Naive B cell (primary cell): Measurements from ENCODE around the gene EVA1A. TPM values are rescaled to one million over a fixed set of nuclear protein-coding genes. Genes with fewer than 3 reads are reported as not detected.

Experiments
- ATAC-seq, 2 donors: fragments of 150-1000 bp; cut with Tn5 transposase; 2 replicates each; pipeline ENCODE4 v1.10.0; 2021; ENCODE audit warnings: low read depth in 2 of 2, mild to moderate bottlenecking in 2 of 2, moderate library complexity in 2 of 2
- DNase-seq: peaks from one replicate; pipeline ENCODE4 v3.0.0; 2022
- H3K27ac Mint-ChIP-seq, 6 donors: one replicate each; pipeline ENCODE4 v1.8.0; 2020 to 2022; ENCODE audit warnings: mild to moderate bottlenecking in 6 of 6, mixed read lengths in 6 of 6, moderate library complexity in 5 of 6, inconsistent platforms in 2 of 6
- H3K27me3 Mint-ChIP-seq, 3 donors: one replicate each; pipeline ENCODE4 v1.8.0; 2021 to 2022; ENCODE audit warnings: mixed read lengths in 3 of 3, mild to moderate bottlenecking in 1 of 3
- H3K36me3 Mint-ChIP-seq, 2 donors: one replicate each; pipeline ENCODE4 v1.8.0; 2020 to 2022; ENCODE audit warnings: mixed read lengths in 2 of 2, inconsistent platforms in 1 of 2, mild to moderate bottlenecking in 1 of 2
- H3K4me1 Mint-ChIP-seq, 3 donors: one replicate each; pipeline ENCODE4 v1.8.0; 2020 to 2022; ENCODE audit warnings: mixed read lengths in 3 of 3, inconsistent platforms in 1 of 3, mild to moderate bottlenecking in 1 of 3, moderate library complexity in 1 of 3
- H3K4me3 Mint-ChIP-seq, 8 donors: one replicate each; pipeline ENCODE4 v1.8.0; 2020 to 2022; ENCODE audit warnings: mild to moderate bottlenecking in 8 of 8, mixed read lengths in 8 of 8, moderate library complexity in 8 of 8, inconsistent platforms in 2 of 8
- H3K9me3 Mint-ChIP-seq, 7 donors: one replicate each; pipeline ENCODE4 v1.8.0; 2020 to 2022; ENCODE audit warnings: mixed read lengths in 7 of 7, mild to moderate bottlenecking in 5 of 7, inconsistent platforms in 2 of 7, moderate library complexity in 1 of 7
- polyA plus RNA-seq, 6 donors: library from polyadenylated mRNA; unstranded; fragments of 300-500 nt; fragmentation: Illumina TruSeq; gene quantifications; one replicate each; pipeline ENCODE4 v1.2.3, GENCODE V29; 2021; ENCODE audit warnings: low read depth in 6 of 6

Gene EVA1A
- polyA plus RNA-seq, 6 donors from 2014 or later, result 0.27 TPM; not detected in 5

DNA sequence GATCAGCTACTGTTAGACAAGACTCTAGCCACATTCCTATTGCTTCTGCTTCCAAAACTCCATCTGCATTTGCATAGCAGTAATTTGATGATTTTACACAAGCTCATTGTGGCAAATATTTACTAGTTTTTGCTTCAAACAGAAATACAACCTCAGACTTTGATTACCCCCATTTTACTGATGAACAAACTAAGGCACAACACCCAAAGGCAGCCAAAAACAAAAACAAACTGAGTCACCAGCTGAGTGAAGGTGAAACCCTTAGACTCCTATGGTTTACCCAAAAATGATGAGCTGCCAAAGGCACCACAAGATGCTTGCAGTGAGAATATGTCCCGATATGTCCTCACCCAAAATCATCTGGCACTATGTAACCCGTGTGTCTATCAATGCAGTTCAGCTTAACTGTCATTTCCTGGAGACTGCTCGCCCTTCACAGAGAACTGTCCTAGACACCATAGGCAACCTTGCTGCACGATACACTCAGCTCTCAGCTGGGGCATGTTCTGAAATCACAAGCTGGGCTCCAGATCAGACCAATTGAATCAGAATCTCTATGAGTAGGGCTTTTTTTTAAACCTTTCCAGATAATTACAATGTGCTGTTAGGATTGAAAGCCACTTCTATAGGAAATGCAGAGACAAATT, 4.1 kb upstream of the EVA1A start:
- Mint-ChIP-seq H3K27me3 (peaks cover 45 to 58% (median 56%) of the 10 kb centered on the region in 3 donors), H3K36me3 (peaks cover 0 to 9% of the 10 kb centered on the region in 2 donors), H3K9me3 (peaks cover 0 to 7% (median under 1%) of the 10 kb centered on the region in 7 donors), H3K4me3 (no peak overlapping the region), H3K27ac (no peak overlapping the region), H3K4me1 (peaks cover 10 to 15% (median 11%) of the 10 kb centered on the region in 3 donors)
- no peak for ATAC-seq
- DNase-seq, result no peak

DNA sequence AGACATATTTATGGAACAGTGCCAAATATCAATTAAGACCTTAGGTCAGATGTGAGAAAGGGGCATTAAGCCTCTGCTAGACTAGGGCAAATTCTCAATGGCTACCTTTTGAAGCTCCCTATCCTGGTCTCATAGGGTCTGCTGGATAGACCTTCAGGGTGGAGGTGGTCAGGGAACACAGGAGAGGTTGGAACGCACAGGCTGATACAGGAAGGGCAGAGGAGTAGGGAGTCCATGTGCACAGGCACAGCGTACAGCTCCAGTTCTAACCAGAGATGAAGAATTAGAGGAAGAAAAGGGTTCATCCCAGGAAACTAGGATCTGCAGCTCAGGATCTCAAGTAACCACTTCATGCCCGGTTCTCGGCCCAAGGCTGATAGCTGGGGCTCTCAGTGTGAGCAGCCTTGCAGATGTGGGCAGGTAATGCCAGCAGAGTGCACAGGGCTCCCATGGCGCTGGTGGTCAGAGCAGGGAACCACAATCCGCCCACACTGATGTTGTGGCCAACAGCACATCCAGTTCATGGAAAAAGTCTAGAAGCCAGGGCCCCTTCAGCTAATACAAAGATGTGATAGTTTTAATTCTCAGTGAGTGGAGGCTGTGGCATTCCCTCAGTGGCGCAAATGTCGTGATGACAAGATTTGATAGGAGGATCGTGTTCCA, 3.4 kb upstream of the EVA1A start:
- ATAC-seq (no peak), DNase-seq (no peak)
- H3K4me3 Mint-ChIP-seq, result no peak overlapping the region
- peaks cover 0 to 1% (median 0%) of the 10 kb centered on the region in 7 donors for H3K9me3 Mint-ChIP-seq
- H3K27ac Mint-ChIP-seq, result no peak overlapping the region
- H3K4me1 Mint-ChIP-seq, result peaks cover 11 to 20% (median 12%) of the 10 kb centered on the region in 3 donors
- peaks cover 41 to 58% (median 52%) of the 10 kb centered on the region in 3 donors for H3K27me3 Mint-ChIP-seq
- peaks cover 0 to 3% of the 10 kb centered on the region in 2 donors for H3K36me3 Mint-ChIP-seq

DNA sequence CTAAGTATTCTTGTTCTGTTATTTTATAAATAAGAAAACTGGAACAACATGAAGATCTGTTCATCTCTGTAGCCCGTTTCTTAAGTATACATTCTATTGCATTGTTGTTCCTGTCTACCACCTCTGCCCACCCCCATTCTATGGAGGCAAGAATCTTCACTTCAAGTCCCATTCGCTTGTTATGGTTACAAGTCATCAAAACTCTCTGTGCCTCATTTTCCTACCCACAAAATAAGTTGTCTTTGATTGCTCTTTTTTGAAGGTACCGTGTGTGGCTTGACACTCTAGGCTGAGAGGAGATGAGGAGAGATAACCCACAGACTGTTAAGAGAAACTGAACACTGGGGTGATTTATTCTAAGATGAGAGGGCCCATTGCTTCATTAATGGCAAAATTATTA, 2.9 kb upstream of the EVA1A start:
- peaks cover 0 to 1% (median 0%) of the 10 kb centered on the region in 7 donors for H3K9me3 Mint-ChIP-seq
- H3K4me1 Mint-ChIP-seq, result peaks cover 11 to 21% (median 12%) of the 10 kb centered on the region in 3 donors
- no peak overlapping the region for H3K27ac Mint-ChIP-seq
- no peaks in the 10 kb centered on the region for H3K36me3 Mint-ChIP-seq
- peaks cover 46 to 58% (median 50%) of the 10 kb centered on the region in 3 donors for H3K27me3 Mint-ChIP-seq
- DNase-seq (no peak), ATAC-seq (no peak)
- no peak overlapping the region for H3K4me3 Mint-ChIP-seq

DNA sequence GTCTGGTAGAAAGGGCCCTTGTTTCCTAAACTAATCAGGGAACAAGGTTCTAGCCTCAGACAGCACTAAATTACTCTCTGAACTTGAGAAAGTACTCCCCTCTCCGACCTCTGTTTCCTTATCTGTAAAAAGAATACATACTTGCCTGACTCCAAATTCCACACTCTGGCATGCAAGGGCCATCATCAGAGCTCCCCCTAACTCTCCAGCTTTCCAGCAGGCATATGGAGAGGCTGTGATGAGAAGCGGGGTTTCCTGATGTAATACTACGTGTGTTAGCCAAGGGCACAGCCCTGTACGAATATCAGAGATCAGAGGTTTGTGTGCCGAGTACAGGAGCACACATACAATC, 1.8 kb upstream of the EVA1A start:
- no peak for DNase-seq
- H3K27me3 Mint-ChIP-seq, result peaks cover 52 to 62% (median 54%) of the 10 kb centered on the region in 3 donors
- H3K27ac Mint-ChIP-seq, result no peak overlapping the region
- peaks cover 0 to 1% (median 0%) of the 10 kb centered on the region in 7 donors for H3K9me3 Mint-ChIP-seq
- peaks cover 11 to 21% (median 12%) of the 10 kb centered on the region in 3 donors for H3K4me1 Mint-ChIP-seq
- no peaks in the 10 kb centered on the region for H3K36me3 Mint-ChIP-seq
- H3K4me3 Mint-ChIP-seq, result no peak overlapping the region
- ATAC-seq, result no peak

DNA sequence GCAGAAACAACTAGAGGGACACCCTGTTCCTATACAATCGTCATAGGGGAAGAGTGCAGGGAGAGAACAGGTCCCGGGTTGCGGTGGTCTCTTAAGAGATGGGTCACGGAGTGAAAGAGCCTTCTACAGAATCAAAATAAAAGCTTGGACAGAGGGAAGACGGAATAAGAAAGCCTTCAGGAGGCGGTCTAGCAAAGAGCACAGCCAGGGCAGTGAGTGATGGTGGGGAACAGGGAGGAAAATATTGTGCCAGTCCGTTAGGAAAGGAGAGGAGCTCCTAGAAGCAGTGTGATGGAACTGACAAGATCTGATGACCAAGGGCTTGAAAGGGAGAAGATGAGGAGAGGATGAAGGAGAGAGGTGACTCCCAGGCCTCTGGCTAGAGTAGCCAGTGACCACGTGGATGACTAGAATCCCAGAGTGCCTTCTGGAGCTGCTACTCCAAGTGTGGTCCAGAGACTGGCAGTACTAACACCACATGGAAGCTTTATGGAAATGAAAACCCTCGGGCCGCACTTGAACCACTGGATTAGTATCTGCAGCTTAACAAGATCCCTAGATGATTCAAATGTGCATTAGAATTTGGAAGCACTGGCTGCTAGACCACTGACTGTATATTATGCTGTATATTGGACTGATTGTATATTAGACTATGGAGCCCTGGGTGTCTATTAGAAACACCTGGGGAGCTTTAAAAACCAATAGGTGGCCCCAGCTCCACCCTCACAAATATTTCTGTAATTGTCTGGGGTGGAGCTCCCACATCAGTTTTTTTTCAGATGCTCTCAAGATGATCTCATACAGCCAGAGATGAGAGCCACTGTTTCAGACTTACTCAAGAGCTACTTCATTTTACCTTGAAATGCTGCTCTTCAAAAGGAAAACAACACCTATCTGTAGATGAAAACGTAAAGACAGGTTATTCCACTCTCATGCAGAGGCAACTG, 1.1 kb upstream of the EVA1A start:
- Mint-ChIP-seq H3K36me3 (no peaks in the 10 kb centered on the region), H3K4me3 (peak overlapping the region in 7 of 8 donors; percentile 1 to 91 (median 74)), H3K9me3 (peaks cover 0 to 1% (median 0%) of the 10 kb centered on the region in 7 donors), H3K27me3 (peaks cover 51 to 62% (median 54%) of the 10 kb centered on the region in 3 donors), H3K27ac (no peak overlapping the region), H3K4me1 (peaks cover 11 to 21% (median 12%) of the 10 kb centered on the region in 3 donors)
- ATAC-seq (no peak), DNase-seq (no peak)

DNA sequence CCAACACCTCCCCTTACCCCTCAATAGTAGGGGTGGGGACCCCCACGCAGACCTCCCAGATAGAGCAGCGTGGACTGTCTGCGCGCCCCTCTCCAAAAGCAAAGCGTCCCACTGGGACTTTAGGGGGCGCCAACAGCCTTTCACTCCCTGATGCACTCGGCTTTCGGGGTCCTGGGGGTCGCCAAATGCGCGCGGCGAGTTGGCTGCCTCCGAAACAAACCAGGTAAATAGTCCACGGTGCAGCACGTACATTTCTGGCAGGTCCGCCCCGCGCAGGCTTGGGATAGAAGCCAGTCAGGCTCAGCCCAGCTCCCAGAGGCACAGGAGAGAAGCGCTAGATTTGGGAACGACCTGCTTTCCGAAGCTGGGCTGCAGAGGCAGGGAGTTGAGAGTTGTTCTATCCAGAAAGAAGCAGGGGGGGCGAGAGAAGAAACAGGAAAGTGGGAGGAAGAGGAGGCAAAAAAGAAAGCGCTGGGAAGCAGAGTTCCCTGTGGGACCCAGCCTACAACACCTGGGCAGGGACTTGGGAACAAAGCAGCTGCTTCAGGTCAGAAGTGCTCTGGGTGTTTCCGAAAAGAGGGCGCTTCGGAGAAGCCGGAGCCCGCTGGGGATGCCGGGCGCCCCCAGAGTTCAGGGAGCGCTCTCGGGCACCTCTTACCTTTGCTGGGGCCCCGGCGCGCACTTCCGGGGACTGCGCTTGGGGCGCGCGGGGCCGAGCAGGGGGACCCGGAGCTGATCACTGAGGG, 544 bp downstream of the EVA1A start:
- Mint-ChIP-seq H3K4me3 (peak overlapping the region in 7 of 8 donors; percentile 30 to 90 (median 58)), H3K9me3 (peaks cover 0 to 1% (median 0%) of the 10 kb centered on the region in 7 donors), H3K27ac (no peak overlapping the region), H3K4me1 (peaks cover 11 to 21% (median 12%) of the 10 kb centered on the region in 3 donors), H3K27me3 (peaks cover 47 to 65% (median 53%) of the 10 kb centered on the region in 3 donors), H3K36me3 (no peaks in the 10 kb centered on the region)
- DNase-seq (no peak), ATAC-seq (no peak)

DNA sequence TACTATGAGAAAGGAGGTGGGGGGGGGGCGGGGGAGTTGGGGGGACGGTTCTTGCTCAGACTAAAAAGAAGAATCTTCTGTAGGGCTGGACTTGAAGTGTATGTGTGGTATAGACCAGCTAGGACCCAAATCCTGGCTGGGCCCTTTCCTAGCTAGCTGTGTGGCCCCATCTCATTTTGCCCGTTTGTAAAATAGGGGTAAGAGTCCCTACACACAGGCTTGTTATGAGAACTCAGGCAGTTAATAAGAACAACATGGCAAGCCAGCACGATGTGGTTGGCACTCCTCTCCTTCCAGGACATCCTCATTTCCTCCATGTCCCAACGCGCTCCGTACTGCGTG, 1.1 kb downstream of the EVA1A start:
- H3K4me1 Mint-ChIP-seq, result peaks cover 11 to 21% (median 12%) of the 10 kb centered on the region in 3 donors
- peak overlapping the region in 5 of 8 donors; percentile 30 to 90 (median 68) for H3K4me3 Mint-ChIP-seq
- H3K27me3 Mint-ChIP-seq, result peaks cover 45 to 70% (median 53%) of the 10 kb centered on the region in 3 donors
- no peak for ATAC-seq
- H3K27ac Mint-ChIP-seq, result no peak overlapping the region
- peaks cover 0 to 1% (median 0%) of the 10 kb centered on the region in 7 donors for H3K9me3 Mint-ChIP-seq
- DNase-seq, result no peak
- H3K36me3 Mint-ChIP-seq, result no peaks in the 10 kb centered on the region

DNA sequence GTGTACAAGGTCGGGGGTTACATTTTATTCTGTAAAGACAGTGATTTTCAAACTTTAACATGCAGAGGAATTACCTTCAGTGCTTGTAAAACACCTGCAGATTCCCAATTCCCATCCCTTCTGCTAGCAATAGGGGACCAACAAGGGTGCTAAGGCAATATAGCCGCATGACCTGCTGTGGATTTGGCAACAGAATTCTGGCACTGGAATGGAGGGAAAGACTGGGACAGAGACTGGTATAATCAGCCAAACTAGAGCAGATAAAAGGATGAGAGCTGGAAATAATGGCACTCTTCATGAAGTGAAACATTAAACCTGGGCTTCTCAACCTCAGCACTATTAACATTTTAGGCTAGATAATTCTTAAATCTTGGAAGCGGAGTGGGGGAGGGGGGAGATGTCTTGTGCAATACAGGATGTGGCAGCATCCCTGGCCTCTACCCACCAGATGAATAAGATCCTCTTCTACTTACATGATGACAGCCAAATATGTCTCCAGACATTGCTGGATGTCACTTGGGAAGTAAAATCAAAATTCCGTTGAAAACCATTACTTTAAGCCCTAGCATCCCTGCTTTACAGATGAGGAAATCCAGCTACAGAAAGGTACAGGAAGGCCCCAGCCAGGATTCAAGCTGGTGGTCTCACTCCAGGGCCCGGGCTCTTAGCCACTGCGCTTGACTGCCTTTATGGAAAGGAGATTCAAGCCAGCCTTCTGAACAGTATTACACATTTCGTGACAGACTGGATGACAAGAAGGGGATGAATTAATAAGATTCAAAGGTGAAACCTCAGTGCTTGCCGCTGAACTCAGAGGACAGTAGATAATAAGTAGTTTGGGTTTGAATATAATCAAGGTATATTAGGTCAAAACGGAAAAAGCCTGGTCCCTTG, 1.7 kb downstream of the EVA1A start:
- DNase-seq, result no peak
- Mint-ChIP-seq H3K27ac (no peak overlapping the region), H3K4me3 (peak overlapping the region in 1 of 8 donors; percentile 59), H3K36me3 (no peaks in the 10 kb centered on the region), H3K27me3 (peaks cover 43 to 69% (median 50%) of the 10 kb centered on the region in 3 donors), H3K9me3 (peaks cover 0 to 2% (median 0%) of the 10 kb centered on the region in 7 donors), H3K4me1 (peaks cover 11 to 21% (median 12%) of the 10 kb centered on the region in 3 donors)
- ATAC-seq, result no peak

DNA sequence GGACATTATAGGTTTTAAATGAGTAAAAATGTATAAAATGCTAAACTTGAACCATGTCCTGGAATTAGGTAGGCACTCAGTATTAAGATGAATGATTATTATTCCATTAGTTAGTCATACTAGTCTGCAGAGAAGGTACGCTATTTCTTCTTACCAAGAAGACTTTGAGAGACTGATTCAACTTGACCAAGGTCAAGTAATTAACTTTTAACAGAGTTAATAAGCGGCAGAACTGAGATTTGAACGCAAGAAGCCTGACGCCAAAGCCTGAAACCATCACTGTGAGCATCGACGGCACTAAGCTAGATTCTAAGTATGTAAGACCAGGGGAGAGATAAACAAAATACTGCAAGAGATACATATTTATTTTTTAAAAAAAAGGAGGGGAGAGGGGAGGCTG, 2.6 kb downstream of the EVA1A start:
- peaks cover 0 to 2% (median 0%) of the 10 kb centered on the region in 7 donors for H3K9me3 Mint-ChIP-seq
- H3K36me3 Mint-ChIP-seq, result no peaks in the 10 kb centered on the region
- H3K4me3 Mint-ChIP-seq, result no peak overlapping the region
- peaks cover 38 to 63% (median 45%) of the 10 kb centered on the region in 3 donors for H3K27me3 Mint-ChIP-seq
- peaks cover 11 to 21% (median 12%) of the 10 kb centered on the region in 3 donors for H3K4me1 Mint-ChIP-seq
- no peak for ATAC-seq
- H3K27ac Mint-ChIP-seq, result no peak overlapping the region
- DNase-seq, result no peak

DNA sequence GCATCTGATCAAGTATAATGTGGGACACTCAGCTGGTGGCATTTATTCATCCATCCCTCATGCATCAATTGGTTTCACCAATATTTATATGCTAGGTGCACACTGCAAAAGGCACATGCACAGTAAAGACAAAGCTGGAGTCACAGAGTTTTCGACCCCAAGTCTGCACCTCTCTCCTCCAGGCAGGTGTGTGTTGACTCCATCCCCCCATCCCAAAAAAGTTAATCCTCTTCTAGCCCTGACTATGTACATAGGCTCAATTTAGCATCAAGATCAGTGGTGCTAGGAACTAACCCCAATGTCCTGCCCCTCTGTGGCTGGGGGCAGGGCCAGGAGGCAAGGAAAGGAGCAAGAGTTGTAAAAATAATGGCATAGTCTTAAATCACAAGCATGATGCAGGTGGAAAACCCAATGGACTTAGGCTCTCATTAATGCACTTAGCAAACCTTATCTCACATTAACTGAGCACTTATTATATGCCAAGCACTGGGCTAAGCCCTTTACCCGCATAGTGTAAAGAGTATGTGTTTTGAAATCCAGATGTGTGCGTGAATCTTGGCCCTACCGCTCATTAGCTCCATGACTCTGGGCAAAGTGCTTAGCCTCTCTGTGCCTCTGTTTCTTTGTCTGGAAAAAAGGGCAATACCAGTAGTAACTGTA, 3.1 kb downstream of the EVA1A start:
- H3K4me3 Mint-ChIP-seq, result no peak overlapping the region
- peaks cover 38 to 69% (median 43%) of the 10 kb centered on the region in 3 donors for H3K27me3 Mint-ChIP-seq
- no peaks in the 10 kb centered on the region for H3K36me3 Mint-ChIP-seq
- no peak overlapping the region for H3K27ac Mint-ChIP-seq
- ATAC-seq (no peak), DNase-seq (no peak)
- H3K9me3 Mint-ChIP-seq, result peaks cover 0 to 2% (median 0%) of the 10 kb centered on the region in 7 donors
- peaks cover 11 to 21% (median 12%) of the 10 kb centered on the region in 3 donors for H3K4me1 Mint-ChIP-seq

DNA sequence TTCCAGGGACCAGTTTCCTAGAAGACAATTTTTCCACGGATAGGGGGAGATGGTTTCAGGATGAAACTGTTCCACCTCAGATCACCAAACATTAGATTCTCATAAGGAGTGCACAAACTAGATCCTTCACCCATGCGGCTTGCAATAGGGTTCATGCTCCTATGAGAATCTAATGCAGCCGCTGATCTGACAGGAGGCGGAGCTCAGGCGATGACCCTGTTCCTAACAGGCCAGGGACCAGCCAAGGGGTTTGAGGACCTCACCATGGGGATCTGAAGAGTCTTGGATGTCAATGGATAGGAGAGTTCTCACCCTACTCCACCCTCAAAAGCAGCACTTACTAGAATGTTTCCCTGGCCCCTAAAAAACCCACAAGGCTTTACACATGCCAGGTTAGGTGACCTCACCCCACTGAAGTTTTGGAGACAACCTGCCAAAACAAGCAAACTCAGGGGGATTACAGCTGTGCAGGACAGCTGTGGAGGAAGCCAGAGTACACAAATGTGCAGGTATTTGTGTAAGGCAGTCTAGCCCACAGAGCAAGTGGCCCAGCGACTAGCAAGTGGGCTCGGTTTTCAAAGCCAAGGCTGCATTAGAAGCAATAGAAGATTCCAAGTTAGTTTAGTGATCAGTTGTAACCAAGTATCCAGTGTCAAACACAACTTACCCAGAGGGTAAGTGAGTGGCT, 3.9 kb downstream of the EVA1A start:
- H3K27ac Mint-ChIP-seq, result no peak overlapping the region
- ATAC-seq, result no peak
- H3K36me3 Mint-ChIP-seq, result no peaks in the 10 kb centered on the region
- H3K9me3 Mint-ChIP-seq, result peaks cover 0 to 2% (median 0%) of the 10 kb centered on the region in 7 donors
- H3K27me3 Mint-ChIP-seq, result peaks cover 39 to 74% (median 40%) of the 10 kb centered on the region in 3 donors
- no peak overlapping the region for H3K4me3 Mint-ChIP-seq
- H3K4me1 Mint-ChIP-seq, result peaks cover 11 to 19% (median 12%) of the 10 kb centered on the region in 3 donors
- DNase-seq, result no peak
